Right lobe of liver (tissue), 4 donors: ENCODE measurements around the gene GAL3ST1.

Source experiments
- POLR2A ChIP-seq: fragments of 450-650 bp; IDR thresholded peaks from one replicate; pipeline ENCODE4 v1.6.1; 2017; ENCODE audit warnings: antibody characterized with exemption, mild to moderate bottlenecking
- TF ChIP-seq, protein P1 (sequence below), 4 donors: fragments of 200-600 bp in 3 of 4; fragments of 450-650 bp in 1 of 4; IDR thresholded peaks; one replicate each; pipeline versions ENCODE4 v1.5.1 to v1.8.0; 2016 to 2022; ENCODE audit warnings: antibody characterized with exemption in 4 of 4, mild to moderate bottlenecking in 2 of 4
- donor health status: DM: no; HTN: no; CAD: no.
- donor health status: DM: no; HTN: no; CAD: no.
- donor health status: DM: no; HTN: yes; CAD: no.

DNA sequence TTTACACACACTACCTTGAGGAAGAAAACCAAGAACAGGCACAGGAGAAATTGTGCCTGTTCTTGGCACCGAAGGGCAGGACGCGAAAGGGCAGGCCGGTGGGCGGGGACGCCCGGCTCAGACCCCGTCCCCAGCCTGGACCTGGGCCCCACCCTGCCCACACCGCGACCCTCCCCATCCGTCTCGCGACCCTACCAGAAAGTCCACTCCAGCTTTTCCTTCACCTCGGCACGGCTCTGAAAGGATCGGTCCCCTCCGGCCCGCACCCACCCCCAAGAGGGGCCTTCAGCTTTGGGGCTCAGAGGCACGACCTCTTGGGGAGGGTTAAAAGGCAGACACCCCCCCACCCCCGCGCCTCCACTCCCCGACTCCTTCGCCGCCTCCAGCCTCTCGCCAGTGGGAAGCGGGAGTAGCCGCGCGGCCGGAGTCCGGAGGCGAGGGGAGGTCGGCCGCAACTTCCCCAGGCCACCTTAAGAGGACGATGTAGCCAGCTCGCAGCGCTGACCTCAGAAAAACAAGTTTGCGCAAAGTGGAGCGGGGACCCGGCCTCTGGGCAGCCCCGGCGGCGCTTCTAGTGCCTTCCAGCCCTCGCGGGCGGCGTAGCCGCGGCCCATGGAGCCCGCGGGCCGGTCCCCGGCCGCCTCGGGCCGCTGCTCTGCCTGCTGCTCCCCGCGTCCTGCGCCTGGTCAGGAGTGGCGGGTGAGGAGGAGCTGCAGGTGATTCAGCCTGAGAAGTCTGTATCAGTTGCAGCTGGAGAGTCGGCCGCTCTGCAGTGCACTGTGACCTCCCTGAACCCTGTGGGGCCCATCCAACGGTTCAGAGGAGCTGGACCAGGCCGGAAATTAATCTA, 32.3 kb downstream of the GAL3ST1 start:
- TF ChIP-seq, protein P1, sequence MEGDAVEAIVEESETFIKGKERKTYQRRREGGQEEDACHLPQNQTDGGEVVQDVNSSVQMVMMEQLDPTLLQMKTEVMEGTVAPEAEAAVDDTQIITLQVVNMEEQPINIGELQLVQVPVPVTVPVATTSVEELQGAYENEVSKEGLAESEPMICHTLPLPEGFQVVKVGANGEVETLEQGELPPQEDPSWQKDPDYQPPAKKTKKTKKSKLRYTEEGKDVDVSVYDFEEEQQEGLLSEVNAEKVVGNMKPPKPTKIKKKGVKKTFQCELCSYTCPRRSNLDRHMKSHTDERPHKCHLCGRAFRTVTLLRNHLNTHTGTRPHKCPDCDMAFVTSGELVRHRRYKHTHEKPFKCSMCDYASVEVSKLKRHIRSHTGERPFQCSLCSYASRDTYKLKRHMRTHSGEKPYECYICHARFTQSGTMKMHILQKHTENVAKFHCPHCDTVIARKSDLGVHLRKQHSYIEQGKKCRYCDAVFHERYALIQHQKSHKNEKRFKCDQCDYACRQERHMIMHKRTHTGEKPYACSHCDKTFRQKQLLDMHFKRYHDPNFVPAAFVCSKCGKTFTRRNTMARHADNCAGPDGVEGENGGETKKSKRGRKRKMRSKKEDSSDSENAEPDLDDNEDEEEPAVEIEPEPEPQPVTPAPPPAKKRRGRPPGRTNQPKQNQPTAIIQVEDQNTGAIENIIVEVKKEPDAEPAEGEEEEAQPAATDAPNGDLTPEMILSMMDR (IDR thresholded peaks at IDR 0.05): no peak
- no peak for TF ChIP-seq POLR2A
